ENCODE data around the gene CDK11B. TPM values are rescaled to one million over a fixed set of nuclear protein-coding genes. Genes with fewer than 3 reads are reported as not detected.

CDK11B gene
- total and polyA plus RNA-seq, 12 donors, result 8.8 to 65.4 (median 19.5) TPM

GRCh38 chr1:1591452-1591851, 67.4 kb downstream of the CDK11B start:
- Histone ChIP-seq H3K9me3 (replicated peaks in 1 of 3) (no peaks in the 10 kb centered on the region), H3K36me3 (replicated peaks in 1 of 2) (no peaks in the 10 kb centered on the region), H3K27me3 (no peaks in the 10 kb centered on the region), H3K4me3 (no peak overlapping the region), H3K27ac (no peak overlapping the region), H3K4me1 (replicated peaks in 1 of 2) (no peaks in the 10 kb centered on the region)
- intact Hi-C loops (cut with DNase I), result no loop called here
- no peak for DNase-seq
- TF ChIP-seq POLR2A (IDR thresholded peaks at IDR 0.05), result no peak
- 82 to 88% (median 85%) methylated on average over 11 to 13 of the region's 13 CpGs for WGBS, 4 donors

Other genes with a start within 250 kb of the CDK11B start
- 1 to 10 TPM in 5 of 9 donors, under 1 TPM in 4; 0.22 to 2.6 (median 1.4) TPM for gene ANKRD65, start 237.7 kb downstream of the CDK11B start, total RNA-seq
- 1 to 10 TPM in 2 of 3 donors, under 1 TPM in 1; 0.53 to 3.4 (median 2.2) TPM for gene ANKRD65, start 237.7 kb downstream of the CDK11B start, polyA plus RNA-seq
- gene VWA1, start 223.3 kb downstream of the CDK11B start, total RNA-seq, result 10 to 100 TPM in 8 of 9 donors, 1 to 10 TPM in 1; 4.7 to 49.0 (median 30.0) TPM
- gene VWA1, start 223.3 kb downstream of the CDK11B start, polyA plus RNA-seq, result 10 to 100 TPM in 2 of 3 donors, under 1 TPM in 1; 0.99 to 39.3 (median 25.9) TPM
- gene ATAD3C, start 209.3 kb downstream of the CDK11B start, total RNA-seq, result 1 to 10 TPM in 2 of 9 donors, under 1 TPM in 4, not detected in 3; under 0.01 to 1.4 (median 0.52) TPM
- gene ATAD3C, start 209.3 kb downstream of the CDK11B start, polyA plus RNA-seq, result 1 to 10 TPM in 1 of 3 donors, under 1 TPM in 2; 0.09 to 1.2 (median 0.72) TPM
- gene ATAD3B, start 187.2 kb downstream of the CDK11B start, total RNA-seq, result 10 to 100 TPM in 6 of 9 donors, 1 to 10 TPM in 3; 6.3 to 30.3 (median 11.2) TPM
- gene ATAD3B, start 187.2 kb downstream of the CDK11B start, polyA plus RNA-seq, result 100 to 1,000 TPM in 1 of 3 donors, 10 to 100 TPM in 1, 1 to 10 TPM in 1; 5.3 to 109 (median 48.4) TPM
- 10 to 100 TPM; 16.9 to 46.3 (median 29.0) TPM for gene ATAD3A, start 146.8 kb downstream of the CDK11B start, total RNA-seq
- 10 to 100 TPM in 2 of 3 donors, 1 to 10 TPM in 1; 7.8 to 40.7 (median 25.1) TPM for gene ATAD3A, start 146.8 kb downstream of the CDK11B start, polyA plus RNA-seq
- 1 to 10 TPM in 8 of 9 donors, under 1 TPM in 1; 0.95 to 7.0 (median 3.9) TPM for gene TMEM240, start 118.4 kb downstream of the CDK11B start, total RNA-seq
- 10 to 100 TPM in 1 of 3 donors, 1 to 10 TPM in 1, not detected in 1; 5.5 to 12.4 TPM for gene TMEM240, start 118.4 kb downstream of the CDK11B start, polyA plus RNA-seq
- 100 to 1,000 TPM in 5 of 9 donors, 10 to 100 TPM in 4; 50.1 to 219 (median 107) TPM for gene SSU72, start 84.1 kb downstream of the CDK11B start, total RNA-seq
- gene SSU72, start 84.1 kb downstream of the CDK11B start, polyA plus RNA-seq, result 100 to 1,000 TPM in 2 of 3 donors, 10 to 100 TPM in 1; 84.2 to 132 (median 108) TPM
- 10 to 100 TPM in 8 of 9 donors, 1 to 10 TPM in 1; 9.4 to 73.6 (median 33.7) TPM for gene FNDC10, start 58.9 kb downstream of the CDK11B start, total RNA-seq
- gene FNDC10, start 58.9 kb downstream of the CDK11B start, polyA plus RNA-seq, result 10 to 100 TPM in 2 of 3 donors, 1 to 10 TPM in 1; 2.0 to 40.1 (median 39.7) TPM
- 100 to 1,000 TPM in 2 of 9 donors, 10 to 100 TPM in 7; 25.5 to 158 (median 85.3) TPM for gene MIB2, start 43.5 kb downstream of the CDK11B start, total RNA-seq
- 100 to 1,000 TPM in 2 of 3 donors, 1 to 10 TPM in 1; 1.3 to 608 (median 224) TPM for gene MIB2, start 43.5 kb downstream of the CDK11B start, polyA plus RNA-seq
- gene MMP23B, start 26.8 kb downstream of the CDK11B start, total RNA-seq, result 10 to 100 TPM in 3 of 9 donors, 1 to 10 TPM in 6; 1.6 to 21.5 (median 7.8) TPM
- 10 to 100 TPM in 1 of 3 donors, 1 to 10 TPM in 1, not detected in 1; 9.8 to 28.0 TPM for gene MMP23B, start 26.8 kb downstream of the CDK11B start, polyA plus RNA-seq
- gene SLC35E2B, start 33.8 kb upstream of the CDK11B start, total RNA-seq, result 10 to 100 TPM; 20.6 to 89.5 (median 50.6) TPM
- gene SLC35E2B, start 33.8 kb upstream of the CDK11B start, polyA plus RNA-seq, result 10 to 100 TPM; 11.2 to 50.8 (median 37.4) TPM
- gene CDK11A, start 65.4 kb upstream of the CDK11B start, total RNA-seq, result 10 to 100 TPM in 7 of 9 donors, 1 to 10 TPM in 2; 2.1 to 44.2 (median 18.7) TPM
- 100 to 1,000 TPM in 1 of 3 donors, 10 to 100 TPM in 2; 15.8 to 302 (median 95.8) TPM for gene CDK11A, start 65.4 kb upstream of the CDK11B start, polyA plus RNA-seq
- gene NADK, start 119.5 kb upstream of the CDK11B start, total RNA-seq, result 100 to 1,000 TPM in 8 of 9 donors, 10 to 100 TPM in 1; 66.2 to 195 (median 170) TPM
- 100 to 1,000 TPM in 2 of 3 donors, 10 to 100 TPM in 1; 73.0 to 150 (median 102) TPM for gene NADK, start 119.5 kb upstream of the CDK11B start, polyA plus RNA-seq
- gene GNB1, start 232.1 kb upstream of the CDK11B start, total RNA-seq, result 100 to 1,000 TPM in 8 of 9 donors, 10 to 100 TPM in 1; 79.6 to 331 (median 172) TPM
- gene GNB1, start 232.1 kb upstream of the CDK11B start, polyA plus RNA-seq, result 100 to 1,000 TPM in 1 of 3 donors, 10 to 100 TPM in 2; 81.7 to 482 (median 84.8) TPM